Gastrocnemius medialis (tissue), 4 donors: ENCODE measurements around the gene COL21A1.

Experiments used
- POLR2A ChIP-seq, 2 donors: fragments of 450-650 bp; IDR thresholded peaks; one replicate each; pipeline ENCODE4 v1.6.1; 2017; ENCODE audit warnings: antibody characterized with exemption in 2 of 2, mild to moderate bottlenecking in 2 of 2, moderate library complexity in 2 of 2
- TF ChIP-seq, protein P1 (sequence below), 5 experiments: fragments of 450-650 bp in 3 of 5; fragments of 200-600 bp in 2 of 5; sonication (generic) in 2 of 5; IDR thresholded peaks in 4 of 5; conservative IDR thresholded peaks in 1 of 5; 1 replicate in 4 of 5; 2 replicates in 1 of 5; pipeline ENCODE4 v1.5.1; 2016 to 2019; ENCODE audit warnings: antibody characterized with exemption in 5 of 5, mild to moderate bottlenecking in 3 of 5, moderate library complexity in 3 of 5

DNA sequence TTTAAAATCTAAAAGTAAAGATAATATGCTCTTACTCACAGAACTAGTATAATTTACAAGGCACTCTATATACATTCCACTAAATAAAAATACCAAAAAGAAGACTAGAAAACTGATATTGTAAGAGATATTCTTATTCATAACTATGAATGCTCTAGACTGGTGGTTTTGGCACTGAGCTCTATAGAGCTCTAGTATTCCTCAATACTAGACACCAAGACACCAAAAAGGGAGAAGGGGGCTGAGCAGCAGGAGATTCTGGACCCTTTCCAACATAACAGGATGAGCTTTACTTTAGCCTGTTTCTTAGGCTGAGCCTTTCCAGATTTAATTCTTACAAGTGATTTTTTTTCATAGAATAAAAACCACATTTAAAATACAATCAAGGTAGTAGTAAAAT is 173.6 kb downstream of the COL21A1 start:
- TF ChIP-seq, protein P1, sequence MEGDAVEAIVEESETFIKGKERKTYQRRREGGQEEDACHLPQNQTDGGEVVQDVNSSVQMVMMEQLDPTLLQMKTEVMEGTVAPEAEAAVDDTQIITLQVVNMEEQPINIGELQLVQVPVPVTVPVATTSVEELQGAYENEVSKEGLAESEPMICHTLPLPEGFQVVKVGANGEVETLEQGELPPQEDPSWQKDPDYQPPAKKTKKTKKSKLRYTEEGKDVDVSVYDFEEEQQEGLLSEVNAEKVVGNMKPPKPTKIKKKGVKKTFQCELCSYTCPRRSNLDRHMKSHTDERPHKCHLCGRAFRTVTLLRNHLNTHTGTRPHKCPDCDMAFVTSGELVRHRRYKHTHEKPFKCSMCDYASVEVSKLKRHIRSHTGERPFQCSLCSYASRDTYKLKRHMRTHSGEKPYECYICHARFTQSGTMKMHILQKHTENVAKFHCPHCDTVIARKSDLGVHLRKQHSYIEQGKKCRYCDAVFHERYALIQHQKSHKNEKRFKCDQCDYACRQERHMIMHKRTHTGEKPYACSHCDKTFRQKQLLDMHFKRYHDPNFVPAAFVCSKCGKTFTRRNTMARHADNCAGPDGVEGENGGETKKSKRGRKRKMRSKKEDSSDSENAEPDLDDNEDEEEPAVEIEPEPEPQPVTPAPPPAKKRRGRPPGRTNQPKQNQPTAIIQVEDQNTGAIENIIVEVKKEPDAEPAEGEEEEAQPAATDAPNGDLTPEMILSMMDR (IDR thresholded peaks at IDR 0.05 in 4 of 5, conservative IDR thresholded peaks at IDR 0.05 in 1 of 5) = no peak
- no peak for TF ChIP-seq POLR2A (IDR thresholded peaks at IDR 0.05)
